GM19351 (cell line): ENCODE results near the gene CHD5.

ENCODE experiments used
- ATAC-seq: cut with Tn5 transposase; IDR thresholded peaks from one replicate; pipeline ENCODE4 v1.9.1; 2021; ENCODE audit warnings: mild to moderate bottlenecking, moderate library complexity; ENCODE audit not compliant: unreplicated experiment

The CHD5 gene

GRCh38 chr1:6101826-6102531 lies 78.1 kb downstream of the CHD5 start:
- ATAC-seq = no peak

- ATAC-seq = no peak
Observed at GRCh38 chr1:6100861-6101783, 79.0 kb downstream of the CHD5 start.

- no peak for ATAC-seq
Observed at GRCh38 chr1:6099787-6100765, 80.0 kb downstream of the CHD5 start.

GRCh38 chr1:6099297-6099696 lies 80.8 kb downstream of the CHD5 start:
- ATAC-seq = no peak

- ATAC-seq = no peak
Observed at GRCh38 chr1:6098303-6099215, 81.6 kb downstream of the CHD5 start.

GRCh38 chr1:6097824-6098223 lies 82.3 kb downstream of the CHD5 start:
- no peak for ATAC-seq

GRCh38 chr1:6097117-6097595 lies 83.0 kb downstream of the CHD5 start:
- ATAC-seq = no peak

- ATAC-seq = no peak
Observed at GRCh38 chr1:6096243-6097116, 83.6 kb downstream of the CHD5 start.

- no peak for ATAC-seq
Observed at GRCh38 chr1:6095511-6096242, 84.4 kb downstream of the CHD5 start.

GRCh38 chr1:6094801-6095505 lies 85.2 kb downstream of the CHD5 start:
- no peak for ATAC-seq

GRCh38 chr1:6094246-6094645 lies 85.9 kb downstream of the CHD5 start:
- ATAC-seq = no peak

GRCh38 chr1:6093611-6094010 lies 86.5 kb downstream of the CHD5 start:
- no peak for ATAC-seq

- ATAC-seq = no peak
Observed at GRCh38 chr1:6093071-6093470, 87.0 kb downstream of the CHD5 start.

GRCh38 chr1:6092211-6092610 lies 87.9 kb downstream of the CHD5 start:
- ATAC-seq = no peak

- no peak for ATAC-seq
Observed at GRCh38 chr1:6091823-6092109, 88.4 kb downstream of the CHD5 start.

GRCh38 chr1:6090996-6091822 lies 88.9 kb downstream of the CHD5 start:
- no peak for ATAC-seq

- ATAC-seq = no peak
Observed at GRCh38 chr1:6090288-6090687, 89.8 kb downstream of the CHD5 start.
